CD4-positive, alpha-beta T cell treated with Interleukin-6 for 4 hours (primary cell): ENCODE results near the gene TAGLN3.
A peak's percentile ranks its signal among the peaks of the same experiment; 100 is the strongest.

Experiments
- DNase-seq: peaks from one replicate; pipeline ENCODE4 v3.0.0-alpha.2; 2020; ENCODE audit warnings: mixed read lengths

TAGLN3 gene

GRCh38 chr3:112056451-112056929 is 57.8 kb downstream of the TAGLN3 start:
- peak; percentile 3 for DNase-seq

- no peak for DNase-seq
Observed at GRCh38 chr3:112059497-112059896, 60.8 kb downstream of the TAGLN3 start.

DNA sequence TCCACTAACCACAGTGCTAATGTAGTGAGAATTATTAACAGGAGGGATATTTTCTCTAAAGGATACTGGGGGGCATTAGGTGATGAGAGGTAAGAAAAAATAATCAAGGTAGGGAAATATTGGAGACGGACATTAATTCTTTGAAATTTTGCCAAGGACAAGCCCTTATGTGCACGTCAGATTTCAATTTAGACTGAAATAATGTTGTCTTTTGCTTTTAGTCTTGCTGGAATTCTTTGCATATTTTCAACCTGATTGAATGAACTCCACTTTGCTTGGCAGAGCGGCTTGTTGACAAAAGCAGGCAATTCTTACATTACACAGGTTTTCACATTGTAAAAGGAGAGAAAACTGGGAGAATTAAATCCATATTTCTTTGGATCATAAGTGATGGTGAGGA is 62.4 kb downstream of the TAGLN3 start:
- no peak for DNase-seq
